ENCODE results near the gene ERBIN.
"Not testable (repeated sequence)": the region's sequence is repeated elsewhere in the genome, so short reads cannot be mapped to it uniquely, and the experiment has no call there.

Gene ERBIN

GRCh38 chr5:65952259-65952658 lies 25.9 kb downstream of the ERBIN start:
- no peak overlapping the region for H3K4me2 ChIP-seq (ENCODE audit: low read length, poor library complexity, severe bottlenecking)
- no peaks in the 10 kb centered on the region for H3K36me3 ChIP-seq (ENCODE audit: control insufficient read depth in 1 of 2, insufficient read depth in 2 of 2, low read depth in 1 of 2, low read length in 2 of 2)
- H2AK5ac ChIP-seq (ENCODE audit: low read length, severe bottlenecking) = no peak overlapping the region
- no peak overlapping the region for H2BK5ac ChIP-seq (ENCODE audit: low read depth, low read length, poor library complexity, severe bottlenecking)
- WGBS = no CpG with 5 or more reads among the region's 1 CpG
- no peak overlapping the region for H4K91ac ChIP-seq (ENCODE audit: low read length)
- DNase-seq = no peak
- H3K9ac ChIP-seq (ENCODE audit: low read length) = no peak overlapping the region
- H3K14ac ChIP-seq (ENCODE audit: low read length in 2 of 2) = no peak overlapping the region
- peaks cover 4% of the 10 kb centered on the region for H3K4me1 ChIP-seq (ENCODE audit: control insufficient read depth, insufficient read depth, low read depth, low read length)
- H2AFZ ChIP-seq (ENCODE audit: low read depth, low read length) = no peak overlapping the region
- H2BK15ac ChIP-seq (ENCODE audit: low read depth, poor library complexity, severe bottlenecking) = no peak overlapping the region
- H2BK12ac ChIP-seq (ENCODE audit: low read length in 2 of 2) = no peak overlapping the region
- peaks cover 2% of the 10 kb centered on the region for H3K79me1 ChIP-seq (replicated peaks; ENCODE audit: low read length, poor library complexity, severe bottlenecking)
- H3K27me3 ChIP-seq (ENCODE audit: control insufficient read depth in 1 of 2, insufficient read depth in 1 of 2, low read length in 2 of 2) = no peaks in the 10 kb centered on the region
- no peak overlapping the region for H2BK120ac ChIP-seq (ENCODE audit: low read depth, low read length)
- no peak overlapping the region for H3K27ac ChIP-seq (ENCODE audit: low read length, poor library complexity, severe bottlenecking)
- H3K23ac ChIP-seq (ENCODE audit: low read length in 2 of 2) = no peak overlapping the region
- no peak overlapping the region for H3K4me3 ChIP-seq (ENCODE audit: insufficient read depth in 1 of 2, low read depth in 1 of 2, low read length in 2 of 2)
- H3K18ac ChIP-seq (ENCODE audit: low read depth in 1 of 2, low read length in 2 of 2) = no peak overlapping the region
- no peak overlapping the region for H4K8ac ChIP-seq (ENCODE audit: low read length)
- H3K4ac ChIP-seq (ENCODE audit: low read depth in 1 of 2, low read length in 2 of 2) = no peak overlapping the region
- H3K9me3 ChIP-seq (ENCODE audit: control insufficient read depth, low read length) = no peaks in the 10 kb centered on the region

DNA sequence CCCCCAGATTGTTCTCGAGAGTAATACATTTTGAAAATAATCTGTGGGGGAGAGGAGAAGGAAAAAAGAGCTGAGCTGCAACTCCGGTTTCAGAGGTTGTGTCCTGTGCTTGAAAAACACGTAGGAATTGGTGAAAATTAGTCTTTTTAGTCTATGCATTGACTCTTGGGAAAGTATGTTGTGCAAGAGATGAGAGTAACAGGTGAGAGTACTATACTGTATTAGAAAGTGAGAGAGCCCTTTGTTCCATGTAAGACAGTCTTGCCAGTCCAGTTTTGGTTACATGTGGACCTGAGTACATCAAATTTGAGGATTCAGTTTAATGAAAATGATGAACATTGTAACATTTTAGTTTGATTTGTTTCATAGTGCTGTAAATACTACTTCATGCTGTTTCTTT lies 27.8 kb downstream of the ERBIN start:
- H3K9me3 ChIP-seq (ENCODE audit: control insufficient read depth, low read length) = no peaks in the 10 kb centered on the region
- no peak overlapping the region for H3K4me3 ChIP-seq (ENCODE audit: insufficient read depth in 1 of 2, low read depth in 1 of 2, low read length in 2 of 2)
- no peak for DNase-seq
- no peak overlapping the region for H3K14ac ChIP-seq (ENCODE audit: low read length in 2 of 2)
- H3K27me3 ChIP-seq (ENCODE audit: control insufficient read depth in 1 of 2, insufficient read depth in 1 of 2, low read length in 2 of 2) = no peaks in the 10 kb centered on the region
- H3K4me2 ChIP-seq (ENCODE audit: low read length, poor library complexity, severe bottlenecking) = no peak overlapping the region
- no peak overlapping the region for H3K27ac ChIP-seq (ENCODE audit: low read length, poor library complexity, severe bottlenecking)
- no peak overlapping the region for H2BK120ac ChIP-seq (ENCODE audit: low read depth, low read length)
- H2BK5ac ChIP-seq (ENCODE audit: low read depth, low read length, poor library complexity, severe bottlenecking) = no peak overlapping the region
- H2BK12ac ChIP-seq (ENCODE audit: low read length in 2 of 2) = no peak overlapping the region
- no peak overlapping the region for H2AK5ac ChIP-seq (ENCODE audit: low read length, severe bottlenecking)
- H2BK15ac ChIP-seq (ENCODE audit: low read depth, poor library complexity, severe bottlenecking) = no peak overlapping the region
- H3K18ac ChIP-seq (ENCODE audit: low read depth in 1 of 2, low read length in 2 of 2) = no peak overlapping the region
- H4K8ac ChIP-seq (ENCODE audit: low read length) = no peak overlapping the region
- H4K91ac ChIP-seq (ENCODE audit: low read length) = no peak overlapping the region
- H3K4ac ChIP-seq (ENCODE audit: low read depth in 1 of 2, low read length in 2 of 2) = no peak overlapping the region
- no peak overlapping the region for H3K23ac ChIP-seq (ENCODE audit: low read length in 2 of 2)
- H3K4me1 ChIP-seq (ENCODE audit: control insufficient read depth, insufficient read depth, low read depth, low read length) = peaks cover 3% of the 10 kb centered on the region
- H3K79me1 ChIP-seq (replicated peaks; ENCODE audit: low read length, poor library complexity, severe bottlenecking) = no peaks in the 10 kb centered on the region
- no peak overlapping the region for H2AFZ ChIP-seq (ENCODE audit: low read depth, low read length)
- H3K36me3 ChIP-seq (ENCODE audit: control insufficient read depth in 1 of 2, insufficient read depth in 2 of 2, low read depth in 1 of 2, low read length in 2 of 2) = peaks cover 0 to 4% of the 10 kb centered on the region in 2 experiments
- 97% methylated on average over 3 of the region's 3 CpGs for WGBS
- no peak overlapping the region for H3K9ac ChIP-seq (ENCODE audit: low read length)

DNA sequence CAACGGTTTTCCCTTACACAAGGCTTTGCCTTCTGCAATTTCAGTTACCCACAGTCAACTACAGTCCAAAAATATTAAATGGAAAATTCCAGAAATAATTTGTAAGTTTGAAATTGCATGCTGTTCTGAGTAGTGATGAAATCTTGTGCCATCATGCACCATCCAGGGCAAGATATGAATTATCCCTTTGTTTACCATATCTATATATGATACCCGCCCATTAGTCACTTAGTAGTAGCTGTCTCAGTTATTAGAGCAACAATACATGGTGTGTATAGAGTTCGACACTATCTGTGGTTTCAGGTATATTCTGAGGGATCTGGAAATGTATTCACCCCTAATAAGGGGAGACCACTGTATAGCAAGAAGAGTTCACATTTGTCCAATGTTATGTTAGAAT lies 29.4 kb downstream of the ERBIN start:
- Histone ChIP-seq H2BK5ac (ENCODE audit: low read depth, low read length, poor library complexity, severe bottlenecking) (no peak overlapping the region), H3K4me1 (ENCODE audit: control insufficient read depth, insufficient read depth, low read depth, low read length) (peaks cover 3% of the 10 kb centered on the region), H3K36me3 (ENCODE audit: control insufficient read depth in 1 of 2, insufficient read depth in 2 of 2, low read depth in 1 of 2, low read length in 2 of 2) (peaks cover 0 to 4% of the 10 kb centered on the region in 2 experiments), H3K23ac (ENCODE audit: low read length in 2 of 2) (no peak overlapping the region), H2AFZ (ENCODE audit: low read depth, low read length) (no peak overlapping the region), H3K18ac (ENCODE audit: low read depth in 1 of 2, low read length in 2 of 2) (no peak overlapping the region), H3K4ac (ENCODE audit: low read depth in 1 of 2, low read length in 2 of 2) (no peak overlapping the region), H3K27me3 (ENCODE audit: control insufficient read depth in 1 of 2, insufficient read depth in 1 of 2, low read length in 2 of 2) (no peaks in the 10 kb centered on the region), H3K4me2 (ENCODE audit: low read length, poor library complexity, severe bottlenecking) (no peak overlapping the region), H3K4me3 (ENCODE audit: insufficient read depth in 1 of 2, low read depth in 1 of 2, low read length in 2 of 2) (no peak overlapping the region), H3K79me1 (replicated peaks; ENCODE audit: low read length, poor library complexity, severe bottlenecking) (no peaks in the 10 kb centered on the region), H2BK12ac (ENCODE audit: low read length in 2 of 2) (no peak overlapping the region), H3K14ac (ENCODE audit: low read length in 2 of 2) (no peak overlapping the region), H4K91ac (ENCODE audit: low read length) (no peak overlapping the region), H3K27ac (ENCODE audit: low read length, poor library complexity, severe bottlenecking) (no peak overlapping the region), H3K9ac (ENCODE audit: low read length) (no peak overlapping the region), H2BK15ac (ENCODE audit: low read depth, poor library complexity, severe bottlenecking) (no peak overlapping the region), H2BK120ac (ENCODE audit: low read depth, low read length) (no peak overlapping the region), H2AK5ac (ENCODE audit: low read length, severe bottlenecking) (no peak overlapping the region), H4K8ac (ENCODE audit: low read length) (no peak overlapping the region), H3K9me3 (ENCODE audit: control insufficient read depth, low read length) (no peaks in the 10 kb centered on the region)
- DNase-seq = no peak
- 100% methylated on average over 2 of the region's 3 CpGs for WGBS

- not testable (repeated sequence) for H3K79me1 ChIP-seq (replicated peaks; ENCODE audit: low read length, poor library complexity, severe bottlenecking); H3K27ac ChIP-seq (ENCODE audit: low read length, poor library complexity, severe bottlenecking); H3K4me1 ChIP-seq (ENCODE audit: control insufficient read depth, insufficient read depth, low read depth, low read length); H2BK15ac ChIP-seq (ENCODE audit: low read depth, poor library complexity, severe bottlenecking); H3K9me3 ChIP-seq (ENCODE audit: control insufficient read depth, low read length); H2BK120ac ChIP-seq (ENCODE audit: low read depth, low read length); H3K9ac ChIP-seq (ENCODE audit: low read length); H2BK12ac ChIP-seq (ENCODE audit: low read length in 2 of 2); H2BK5ac ChIP-seq (ENCODE audit: low read depth, low read length, poor library complexity, severe bottlenecking); H4K91ac ChIP-seq (ENCODE audit: low read length); H3K27me3 ChIP-seq (ENCODE audit: control insufficient read depth in 1 of 2, insufficient read depth in 1 of 2, low read length in 2 of 2); H3K36me3 ChIP-seq (ENCODE audit: control insufficient read depth in 1 of 2, insufficient read depth in 2 of 2, low read depth in 1 of 2, low read length in 2 of 2); H2AK5ac ChIP-seq (ENCODE audit: low read length, severe bottlenecking); H3K18ac ChIP-seq (ENCODE audit: low read depth in 1 of 2, low read length in 2 of 2); H3K23ac ChIP-seq (ENCODE audit: low read length in 2 of 2); H2AFZ ChIP-seq (ENCODE audit: low read depth, low read length); H3K14ac ChIP-seq (ENCODE audit: low read length in 2 of 2); H3K4ac ChIP-seq (ENCODE audit: low read depth in 1 of 2, low read length in 2 of 2); H4K8ac ChIP-seq (ENCODE audit: low read length); DNase-seq; H3K4me3 ChIP-seq (ENCODE audit: insufficient read depth in 1 of 2, low read depth in 1 of 2, low read length in 2 of 2); H3K4me2 ChIP-seq (ENCODE audit: low read length, poor library complexity, severe bottlenecking)
- 98% methylated on average over 12 of the region's 30 CpGs for WGBS
Observed at GRCh38 chr5:65957703-65958102, 31.3 kb downstream of the ERBIN start.

All from mesenchymal stem cell (in vitro differentiated cells and primary cell).